Hepatocyte (in vitro differentiated cells): ENCODE results near the gene C8G. TPM values are rescaled to one million over a fixed set of nuclear protein-coding genes. Genes with fewer than 3 reads are reported as not detected.

Experiments used
- DNase-seq: peaks from one replicate; pipeline ENCODE4 v3.0.0-alpha.2; 2016; ENCODE audit warnings: low spot score
- H2AFZ ChIP-seq: fragments of 200-600 bp; sonication (generic); 2 replicates; pipeline ENCODE4 v1.6.0; 2016; ENCODE audit warnings: antibody characterized with exemption, mild to moderate bottlenecking
- H3K27ac ChIP-seq: fragments of 200-600 bp; sonication (generic); 2 replicates; pipeline ENCODE4 v1.5.1; 2016; ENCODE audit warnings: mild to moderate bottlenecking
- H3K27me3 ChIP-seq: fragments of 200-600 bp; sonication (generic); 2 replicates; pipeline ENCODE4 v1.6.1; 2016
- H3K36me3 ChIP-seq: fragments of 200-600 bp; sonication (generic); replicated peaks from 2 replicates; pipeline ENCODE4 v1.5.1; 2016; ENCODE audit warnings: low read depth; ENCODE audit not compliant: insufficient read depth
- H3K4me1 ChIP-seq: fragments of 200-600 bp; sonication (generic); 2 replicates; pipeline ENCODE4 v1.5.1; 2016; ENCODE audit warnings: mild to moderate bottlenecking, moderate library complexity; ENCODE audit not compliant: insufficient read depth
- H3K4me2 ChIP-seq: fragments of 200-600 bp; sonication (generic); 2 replicates; pipeline ENCODE4 v1.6.0; 2016
- H3K4me3 ChIP-seq: fragments of 200-600 bp; sonication (generic); 2 replicates; pipeline ENCODE4 v1.5.1; 2016; ENCODE audit warnings: mild to moderate bottlenecking
- H3K79me2 ChIP-seq: fragments of 200-600 bp; sonication (generic); 2 replicates; pipeline ENCODE4 v1.6.0; 2017; ENCODE audit warnings: mild to moderate bottlenecking
- H3K9me2 ChIP-seq: fragments of 200-600 bp; sonication (generic); replicated peaks from 2 replicates; pipeline ENCODE4 v1.6.0; 2017; ENCODE audit warnings: mild to moderate bottlenecking; ENCODE audit not compliant: insufficient read depth
- H3K9me3 ChIP-seq: fragments of 200-600 bp; sonication (generic); 2 replicates; pipeline ENCODE4 v1.5.1; 2016; ENCODE audit warnings: low read depth, mild to moderate bottlenecking
- H4K20me1 ChIP-seq: fragments of 200-600 bp; sonication (generic); 2 replicates; pipeline ENCODE4 v1.6.0; 2016; ENCODE audit warnings: mild to moderate bottlenecking; ENCODE audit not compliant: insufficient read depth, poor library complexity, severe bottlenecking
- CTCF ChIP-seq: fragments of 200-600 bp; sonication (generic); IDR thresholded peaks from 2 replicates; pipeline ENCODE4 v1.5.1; 2016; ENCODE audit warnings: antibody characterized with exemption, mild to moderate bottlenecking; ENCODE audit not compliant: poor library complexity
- EZH2 ChIP-seq: fragments of 200-600 bp; sonication (generic); IDR thresholded peaks from 2 replicates; pipeline ENCODE4 v1.6.1; 2016; ENCODE audit warnings: antibody characterized with exemption, mild to moderate bottlenecking, borderline replicate concordance
- EZH2phosphoT487 ChIP-seq: fragments of 200-600 bp; sonication (generic); IDR thresholded peaks from one replicate; pipeline ENCODE4 v1.6.1; 2018; ENCODE audit warnings: antibody characterized with exemption, mild to moderate bottlenecking, low read depth, moderate library complexity; ENCODE audit not compliant: unreplicated experiment, severe bottlenecking
- WGBS: methylation state at CpG from one replicate; pipeline ENCODE4 v1.1.6; 2016; ENCODE audit warnings: low lambda C conversion rate; ENCODE audit errors: missing lambda C conversion rate; 5-methylcytosine and 5-hydroxymethylcytosine counted together
- polyA plus RNA-seq: library from polyadenylated mRNA; unstranded; fragments of >200 nt; fragmentation: Nextera tagmentation; extraction: Ambion mirVana; gene quantifications from 2 replicates; pipeline ENCODE4 v1.2.1, GENCODE V29; 2016
- total RNA-seq: library from RNA; depleted of rRNA; stranded (reverse); fragments of >200 nt; gene quantifications from 2 replicates; pipeline ENCODE4 v1.2.3, GENCODE V29; 2014

C8G gene
- total RNA-seq (5.7 and 15.7 TPM in 2 replicates), polyA plus RNA-seq (15.4 and 15.7 TPM in 2 replicates)

- peak within 1 kb of the TSS; percentile 95 for H3K27ac ChIP-seq
- peaks cover 4% of the 10 kb centered on the region for H4K20me1 ChIP-seq
- peak within 1 kb of the TSS; percentile 41 for H2AFZ ChIP-seq
- H3K9me3 ChIP-seq: no peaks in the 10 kb centered on the region
- H3K4me1 ChIP-seq: peaks cover 20% of the 10 kb centered on the region
- H3K9me2 ChIP-seq: no peaks in the 10 kb centered on the region
- H3K4me3 ChIP-seq: peak within 1 kb of the TSS; percentile 80
- H3K27me3 ChIP-seq: no peaks in the 10 kb centered on the region
- TF ChIP-seq CTCF (peak; percentile 100), EZH2phosphoT487 (no peak)
- 13% methylated on average over 39 of the region's 74 CpGs for WGBS
- peak; percentile 98 for DNase-seq
- peaks cover 24% of the 10 kb centered on the region for H3K79me2 ChIP-seq
- H3K4me2 ChIP-seq: peak within 1 kb of the TSS; percentile 98
- H3K36me3 ChIP-seq: no peaks in the 10 kb centered on the region
Observed at GRCh38 chr9:136944519-136945332, at the start of gene C8G, which contains the start of gene FBXW5. Gene C8G (plus strand): TSS chr9:136945243. CDS start chr9:136945321, 78 bp downstream. Gene FBXW5 (minus strand): TSS chr9:136944738. CDS start chr9:136944083, 655 bp downstream.

GRCh38 chr9:136896027-136896426 lies 49.0 kb upstream of the C8G start:
- Histone ChIP-seq H2AFZ (no peak overlapping the region), H3K36me3 (no peaks in the 10 kb centered on the region), H3K9me2 (no peaks in the 10 kb centered on the region), H3K79me2 (peaks cover 48% of the 10 kb centered on the region), H3K27me3 (no peaks in the 10 kb centered on the region), H3K9me3 (no peaks in the 10 kb centered on the region), H3K4me1 (no peaks in the 10 kb centered on the region), H3K4me2 (no peak overlapping the region), H3K4me3 (no peak overlapping the region), H3K27ac (no peak overlapping the region), H4K20me1 (no peaks in the 10 kb centered on the region)
- DNase-seq: no peak
- no peak for TF ChIP-seq EZH2
- TF ChIP-seq CTCF: no peak
- TF ChIP-seq EZH2phosphoT487: no peak
- 86% methylated on average over 11 of the region's 11 CpGs for WGBS

GRCh38 chr9:136898483-136899100 lies 46.5 kb upstream of the C8G start:
- H3K4me2 ChIP-seq: no peak overlapping the region
- H4K20me1 ChIP-seq: no peaks in the 10 kb centered on the region
- no peaks in the 10 kb centered on the region for H3K27me3 ChIP-seq
- no peak overlapping the region for H2AFZ ChIP-seq
- no peak overlapping the region for H3K27ac ChIP-seq
- 99% methylated on average over 21 of the region's 21 CpGs for WGBS
- no peak for TF ChIP-seq EZH2phosphoT487
- no peak for TF ChIP-seq EZH2
- no peak for DNase-seq
- H3K4me3 ChIP-seq: no peak overlapping the region
- no peaks in the 10 kb centered on the region for H3K9me2 ChIP-seq
- peaks cover 7% of the 10 kb centered on the region for H3K4me1 ChIP-seq
- no peaks in the 10 kb centered on the region for H3K9me3 ChIP-seq
- no peaks in the 10 kb centered on the region for H3K36me3 ChIP-seq
- peaks cover 27% of the 10 kb centered on the region for H3K79me2 ChIP-seq

DNA sequence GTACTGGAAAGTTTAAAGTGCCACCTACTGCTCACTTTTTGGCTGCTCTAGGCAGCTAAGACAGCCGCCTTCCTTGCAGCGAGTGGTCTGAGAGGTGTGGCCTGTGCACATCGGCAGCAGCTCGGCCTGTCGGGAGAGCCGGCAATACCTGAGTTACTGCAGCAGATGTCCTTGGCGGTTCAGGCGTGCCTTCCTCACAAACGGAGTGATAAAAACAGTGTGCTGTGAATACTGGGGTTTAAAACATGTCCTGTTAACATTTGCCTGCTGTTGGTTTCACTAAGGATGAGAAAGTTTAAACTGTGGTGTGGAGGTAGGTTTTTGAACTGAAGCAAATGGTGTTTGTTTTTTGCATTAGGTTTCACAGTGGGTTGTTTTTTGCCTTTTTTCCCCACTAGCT lies 45.8 kb upstream of the C8G start:
- Histone ChIP-seq H3K36me3 (no peaks in the 10 kb centered on the region), H2AFZ (no peak overlapping the region), H3K9me2 (no peaks in the 10 kb centered on the region), H3K4me3 (no peak overlapping the region), H3K4me2 (no peak overlapping the region), H3K4me1 (peaks cover 7% of the 10 kb centered on the region), H3K79me2 (peaks cover 21% of the 10 kb centered on the region), H3K27me3 (no peaks in the 10 kb centered on the region), H3K27ac (no peak overlapping the region), H4K20me1 (no peaks in the 10 kb centered on the region), H3K9me3 (no peaks in the 10 kb centered on the region)
- TF ChIP-seq EZH2 (no peak), CTCF (no peak), EZH2phosphoT487 (no peak)
- WGBS: 72% methylated on average over 9 of the region's 9 CpGs
- DNase-seq: no peak
